ENCODE results near the gene CACNA2D3.

GRCh38 chr3:54892168-54892567 is 769.8 kb downstream of the CACNA2D3 start:
- TF ChIP-seq CTCF (IDR thresholded peaks at IDR 0.05; ENCODE audit: low read depth, low read length, missing input control) = no peak
- TF ChIP-seq TAF1 (conservative IDR thresholded peaks at IDR 0.05) = no peak
- no peak for TF ChIP-seq GABPA (IDR thresholded peaks at IDR 0.05 in 1 of 2, conservative IDR thresholded peaks at IDR 0.05 in 1 of 2)
- no peak for TF ChIP-seq YY1 (IDR thresholded peaks at IDR 0.05)
- TF ChIP-seq RAD21 (IDR thresholded peaks at IDR 0.05) = no peak
- no peak for TF ChIP-seq MAX (IDR thresholded peaks at IDR 0.05)
